GM23338 (cell line): ENCODE measurements around the gene PCCB.

Experiments used
- CREB1 ChIP-seq: fragments of 250-450 bp; sonication (Bioruptor Pico); IDR thresholded peaks from 2 replicates; pipeline ENCODE4 v1.5.0; 2020; ENCODE audit warnings: low read depth, mild to moderate bottlenecking, moderate library complexity
- EZH2 ChIP-seq: fragments of 200-600 bp; sonication (generic); IDR thresholded peaks from one replicate; pipeline ENCODE4 v1.8.0; 2017; ENCODE audit warnings: antibody characterized with exemption, mild to moderate bottlenecking, low read depth; ENCODE audit not compliant: unreplicated experiment
- POLR2AphosphoS5 ChIP-seq: IDR thresholded peaks from 2 replicates; pipeline ENCODE4 v1.6.1; 2016; ENCODE audit warnings: antibody characterized with exemption, low read depth
- ZNF114 ChIP-seq: fragments of 250-450 bp; sonication (Bioruptor Pico); IDR thresholded peaks from 2 replicates; pipeline ENCODE4 v1.5.0; 2020; ENCODE audit warnings: mild to moderate bottlenecking, moderate library complexity
- ZNF331 ChIP-seq: fragments of 250-450 bp; sonication (Bioruptor Pico); IDR thresholded peaks from 2 replicates; pipeline ENCODE4 v1.5.0; 2020; ENCODE audit warnings: low read depth, mild to moderate bottlenecking, moderate library complexity
- TF ChIP-seq, protein P1 (sequence below), 2 experiments: fragments of 200-600 bp in 1 of 2; sonication (generic) in 1 of 2; conservative IDR thresholded peaks; 2 replicates each; pipeline versions ENCODE4 v1.5.1 to v1.6.1; 2016 to 2017; ENCODE audit warnings: antibody characterized with exemption in 2 of 2, low read depth in 2 of 2, mild to moderate bottlenecking in 2 of 2, moderate library complexity in 1 of 2
- TF ChIP-seq, protein P2 (sequence below): IDR thresholded peaks from one replicate; pipeline ENCODE4 v1.6.1; 2018; ENCODE audit warnings: antibody characterized with exemption; ENCODE audit not compliant: unreplicated experiment

DNA sequence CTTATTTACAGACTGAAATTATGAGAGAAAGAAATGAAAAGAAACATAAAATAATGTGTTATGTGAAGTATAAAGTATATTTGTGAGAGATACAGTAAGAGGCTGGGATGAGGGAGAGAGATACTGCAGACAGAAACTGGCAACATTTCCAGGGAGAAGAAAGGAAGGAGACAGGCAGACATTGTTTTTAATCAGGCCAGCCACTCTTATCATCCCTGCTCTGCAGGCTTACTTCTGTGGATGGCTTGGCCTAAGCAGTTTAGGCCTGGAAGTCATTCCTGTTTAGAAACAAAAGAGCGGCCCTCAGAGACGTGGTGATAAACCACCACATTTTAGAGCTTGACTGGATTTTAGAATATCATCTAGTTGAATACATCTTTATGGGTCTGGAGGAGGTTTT lies 12.4 kb downstream of the PCCB start:
- TF ChIP-seq, protein P1, sequence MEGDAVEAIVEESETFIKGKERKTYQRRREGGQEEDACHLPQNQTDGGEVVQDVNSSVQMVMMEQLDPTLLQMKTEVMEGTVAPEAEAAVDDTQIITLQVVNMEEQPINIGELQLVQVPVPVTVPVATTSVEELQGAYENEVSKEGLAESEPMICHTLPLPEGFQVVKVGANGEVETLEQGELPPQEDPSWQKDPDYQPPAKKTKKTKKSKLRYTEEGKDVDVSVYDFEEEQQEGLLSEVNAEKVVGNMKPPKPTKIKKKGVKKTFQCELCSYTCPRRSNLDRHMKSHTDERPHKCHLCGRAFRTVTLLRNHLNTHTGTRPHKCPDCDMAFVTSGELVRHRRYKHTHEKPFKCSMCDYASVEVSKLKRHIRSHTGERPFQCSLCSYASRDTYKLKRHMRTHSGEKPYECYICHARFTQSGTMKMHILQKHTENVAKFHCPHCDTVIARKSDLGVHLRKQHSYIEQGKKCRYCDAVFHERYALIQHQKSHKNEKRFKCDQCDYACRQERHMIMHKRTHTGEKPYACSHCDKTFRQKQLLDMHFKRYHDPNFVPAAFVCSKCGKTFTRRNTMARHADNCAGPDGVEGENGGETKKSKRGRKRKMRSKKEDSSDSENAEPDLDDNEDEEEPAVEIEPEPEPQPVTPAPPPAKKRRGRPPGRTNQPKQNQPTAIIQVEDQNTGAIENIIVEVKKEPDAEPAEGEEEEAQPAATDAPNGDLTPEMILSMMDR (conservative IDR thresholded peaks at IDR 0.05; ENCODE audit: low read depth in 2 of 2) = no peak
- no peak for TF ChIP-seq EZH2
- no peak for TF ChIP-seq ZNF331 (CRISPR knock-in tag)
- no peak for TF ChIP-seq POLR2AphosphoS5
- TF ChIP-seq, protein P2, sequence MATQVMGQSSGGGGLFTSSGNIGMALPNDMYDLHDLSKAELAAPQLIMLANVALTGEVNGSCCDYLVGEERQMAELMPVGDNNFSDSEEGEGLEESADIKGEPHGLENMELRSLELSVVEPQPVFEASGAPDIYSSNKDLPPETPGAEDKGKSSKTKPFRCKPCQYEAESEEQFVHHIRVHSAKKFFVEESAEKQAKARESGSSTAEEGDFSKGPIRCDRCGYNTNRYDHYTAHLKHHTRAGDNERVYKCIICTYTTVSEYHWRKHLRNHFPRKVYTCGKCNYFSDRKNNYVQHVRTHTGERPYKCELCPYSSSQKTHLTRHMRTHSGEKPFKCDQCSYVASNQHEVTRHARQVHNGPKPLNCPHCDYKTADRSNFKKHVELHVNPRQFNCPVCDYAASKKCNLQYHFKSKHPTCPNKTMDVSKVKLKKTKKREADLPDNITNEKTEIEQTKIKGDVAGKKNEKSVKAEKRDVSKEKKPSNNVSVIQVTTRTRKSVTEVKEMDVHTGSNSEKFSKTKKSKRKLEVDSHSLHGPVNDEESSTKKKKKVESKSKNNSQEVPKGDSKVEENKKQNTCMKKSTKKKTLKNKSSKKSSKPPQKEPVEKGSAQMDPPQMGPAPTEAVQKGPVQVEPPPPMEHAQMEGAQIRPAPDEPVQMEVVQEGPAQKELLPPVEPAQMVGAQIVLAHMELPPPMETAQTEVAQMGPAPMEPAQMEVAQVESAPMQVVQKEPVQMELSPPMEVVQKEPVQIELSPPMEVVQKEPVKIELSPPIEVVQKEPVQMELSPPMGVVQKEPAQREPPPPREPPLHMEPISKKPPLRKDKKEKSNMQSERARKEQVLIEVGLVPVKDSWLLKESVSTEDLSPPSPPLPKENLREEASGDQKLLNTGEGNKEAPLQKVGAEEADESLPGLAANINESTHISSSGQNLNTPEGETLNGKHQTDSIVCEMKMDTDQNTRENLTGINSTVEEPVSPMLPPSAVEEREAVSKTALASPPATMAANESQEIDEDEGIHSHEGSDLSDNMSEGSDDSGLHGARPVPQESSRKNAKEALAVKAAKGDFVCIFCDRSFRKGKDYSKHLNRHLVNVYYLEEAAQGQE = no peak
- TF ChIP-seq CREB1 (CRISPR knock-in tag) = no peak
- TF ChIP-seq ZNF114 (CRISPR knock-in tag) = no peak
